CD14-positive monocyte (primary cell): ENCODE results near the gene TP53RK. TPM values are rescaled to one million over a fixed set of nuclear protein-coding genes. Genes with fewer than 3 reads are reported as not detected.

Source experiments
- DNase-seq, 3 donors: peaks; one replicate each; pipeline ENCODE4 v3.0.0-alpha.2; 2011 to 2022
- H2AFZ ChIP-seq: 2 replicates; pipeline ENCODE4 v1.6.0; 2012; ENCODE audit warnings: mild to moderate bottlenecking, low read depth, low read length, inconsistent platforms; ENCODE audit not compliant: insufficient read depth, poor library complexity, severe bottlenecking
- H3K27ac ChIP-seq, 2 donors: 1 replicate in 1 of 2; 2 replicates in 1 of 2; pipeline ENCODE4 v1.5.1; 2012 to 2013; ENCODE audit warnings: low read length in 2 of 2, control low read depth in 1 of 2, inconsistent platforms in 1 of 2, low read depth in 1 of 2, mild to moderate bottlenecking in 1 of 2
- H3K27me3 ChIP-seq, 2 donors: one replicate each; pipeline versions ENCODE4 v1.6.0 to v1.6.1; 2011 to 2013; ENCODE audit warnings: low read length in 2 of 2; ENCODE audit not compliant: control insufficient read depth in 2 of 2, insufficient read depth in 2 of 2
- H3K36me3 ChIP-seq, 2 donors: replicated peaks in 1 of 2; 1 replicate in 1 of 2; 2 replicates in 1 of 2; pipeline versions ENCODE4 v1.5.1 to v1.6.1; 2012 to 2013; ENCODE audit warnings: low read length in 2 of 2, control low read depth in 1 of 2, inconsistent platforms in 1 of 2, mild to moderate bottlenecking in 1 of 2; ENCODE audit not compliant: insufficient read depth in 2 of 2, control insufficient read depth in 1 of 2
- H3K4me1 ChIP-seq, 2 donors: 1 replicate in 1 of 2; 2 replicates in 1 of 2; pipeline versions ENCODE4 v1.5.1 to v1.6.1; 2012 to 2013; ENCODE audit warnings: low read length in 2 of 2, control low read depth in 1 of 2, inconsistent platforms in 1 of 2, mild to moderate bottlenecking in 1 of 2, moderate library complexity in 1 of 2; ENCODE audit not compliant: insufficient read depth in 2 of 2, control insufficient read depth in 1 of 2
- H3K4me2 ChIP-seq: replicated peaks from 2 replicates; pipeline ENCODE3; 2012; ENCODE audit warnings: low read length, moderate library complexity, mild to moderate bottlenecking; ENCODE audit not compliant: poor library complexity, severe bottlenecking; ENCODE audit errors: extremely low read depth
- H3K4me3 ChIP-seq, 3 experiments: fragments of 200-600 bp in 1 of 3; sonication (generic) in 1 of 3; replicated peaks in 1 of 3; 1 replicate in 2 of 3; 2 replicates in 1 of 3; pipeline ENCODE4 v1.5.1; 2011 to 2013; ENCODE audit warnings: low read length in 3 of 3, mild to moderate bottlenecking in 3 of 3, control low read depth in 2 of 3, low read depth in 2 of 3, inconsistent platforms in 1 of 3, moderate library complexity in 1 of 3
- H3K79me2 ChIP-seq: 2 replicates; pipeline ENCODE4 v1.6.0; 2012; ENCODE audit warnings: mild to moderate bottlenecking, control low read depth, inconsistent platforms, low read length, moderate library complexity; ENCODE audit not compliant: insufficient read depth
- H3K9ac ChIP-seq: 2 replicates; pipeline ENCODE4 v1.6.0; 2017; ENCODE audit warnings: low read length, mild to moderate bottlenecking; ENCODE audit not compliant: insufficient read depth, poor library complexity, severe bottlenecking
- H3K9me3 ChIP-seq, 2 donors: replicated peaks in 1 of 2; 1 replicate in 1 of 2; 2 replicates in 1 of 2; pipeline versions ENCODE4 v1.5.1 to v1.6.1; 2012 to 2013; ENCODE audit warnings: low read length in 2 of 2, control low read depth in 1 of 2; ENCODE audit not compliant: control insufficient read depth in 1 of 2, insufficient read depth in 1 of 2
- H4K20me1 ChIP-seq: 2 replicates; pipeline ENCODE4 v1.6.0; 2012; ENCODE audit warnings: mild to moderate bottlenecking, low read length, control low read depth, moderate library complexity; ENCODE audit not compliant: insufficient read depth
- H3K27ac Mint-ChIP-seq, 7 donors: one replicate each; pipeline ENCODE4 v1.8.0; 2020; ENCODE audit warnings: mild to moderate bottlenecking in 7 of 7, mixed read lengths in 7 of 7, moderate library complexity in 6 of 7, inconsistent platforms in 2 of 7
- H3K27me3 Mint-ChIP-seq, 3 donors: one replicate each; pipeline ENCODE4 v1.8.0; 2021 to 2022; ENCODE audit warnings: low read depth in 3 of 3, mild to moderate bottlenecking in 3 of 3, mixed read lengths in 3 of 3, moderate library complexity in 3 of 3, inconsistent platforms in 1 of 3
- H3K36me3 Mint-ChIP-seq, 2 donors: one replicate each; pipeline ENCODE4 v1.8.0; 2020; ENCODE audit warnings: mixed read lengths in 2 of 2, inconsistent platforms in 1 of 2, mild to moderate bottlenecking in 1 of 2
- H3K4me1 Mint-ChIP-seq: one replicate; pipeline ENCODE4 v1.8.0; 2020; ENCODE audit warnings: mild to moderate bottlenecking, mixed read lengths
- H3K4me3 Mint-ChIP-seq, 2 donors: one replicate each; pipeline ENCODE4 v1.8.0; 2020; ENCODE audit warnings: mild to moderate bottlenecking in 2 of 2, mixed read lengths in 2 of 2, moderate library complexity in 1 of 2
- H3K9me3 Mint-ChIP-seq, 7 donors: one replicate each; pipeline ENCODE4 v1.8.0; 2020 to 2022; ENCODE audit warnings: mixed read lengths in 7 of 7, mild to moderate bottlenecking in 6 of 7, moderate library complexity in 6 of 7, inconsistent platforms in 2 of 7
- CTCF ChIP-seq: fragments of 200-600 bp; IDR thresholded peaks from one replicate; pipeline ENCODE4 v1.8.0; 2022; ENCODE audit warnings: antibody characterized with exemption, mild to moderate bottlenecking
- WGBS: methylation state at CpG from one replicate; pipeline ENCODE4 v1.1.5; 2013; ENCODE audit warnings: missing lambda C conversion rate; ENCODE audit not compliant: insufficient coverage; 5-methylcytosine and 5-hydroxymethylcytosine counted together
- intact Hi-C, 2 donors: fragments of 100-400 bp; cut with micrococcal nuclease; formaldehyde crosslinking; loops; one replicate each; pipeline versions ENCODE4 v1.15.0 to v1.15.1; 2023
- polyA plus RNA-seq, 3 donors: library from polyadenylated mRNA; depleted of rRNA in 1 of 3; unstranded in 2 of 3; stranded (reverse) in 1 of 3; fragments of 300-500 nt in 2 of 3; fragments of >200 nt in 1 of 3; fragmentation: Illumina TruSeq in 2 of 3; gene quantifications; 1 replicate in 2 of 3; 2 replicates in 1 of 3; pipeline ENCODE4 v1.2.3, GENCODE V29; 2012 to 2021

TP53RK gene
- polyA plus RNA-seq, 3 donors = 1.4 to 10.9 (median 9.5) TPM

DNA sequence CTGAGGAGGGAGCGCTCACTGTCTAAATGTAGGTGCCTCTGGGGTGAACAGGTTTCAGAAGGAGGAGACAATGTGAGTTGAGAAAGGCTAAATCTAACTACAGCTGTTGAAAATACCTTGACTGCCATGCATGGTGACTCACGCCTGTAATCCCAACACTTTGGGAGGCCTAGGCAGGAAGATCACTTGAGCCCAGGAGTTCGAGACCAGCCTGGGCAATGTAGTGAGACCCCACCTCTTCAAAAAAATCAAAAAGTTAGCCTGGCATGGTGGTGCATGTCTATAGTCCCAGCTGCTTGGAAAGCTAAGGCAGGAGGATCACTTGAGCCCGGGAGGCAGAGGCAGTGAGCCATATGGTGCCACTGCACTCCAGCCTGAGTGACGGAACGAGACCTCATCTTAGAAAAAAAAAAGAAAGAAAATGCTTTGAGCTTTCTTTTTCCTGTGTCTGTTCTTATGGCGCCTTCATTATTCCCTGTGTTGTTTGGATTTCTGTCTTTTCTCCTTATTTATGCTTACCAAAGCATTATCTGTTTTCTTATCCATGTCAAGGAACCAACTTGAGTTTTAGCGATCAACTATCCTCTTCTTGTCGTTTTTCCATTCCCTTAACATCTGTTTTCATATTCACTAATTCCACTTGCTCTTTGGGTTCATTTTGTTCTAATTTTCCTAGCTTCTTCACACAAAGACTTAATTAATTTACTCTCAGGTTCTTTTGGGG is 28.7 kb upstream of the TP53RK start:
- Histone ChIP-seq H3K4me2 (no peak overlapping the region), H3K9me3 (peaks cover 0 to 13% of the 10 kb centered on the region in 2 donors), H3K9ac (no peak overlapping the region), H4K20me1 (no peaks in the 10 kb centered on the region), H3K27me3 (no peaks in the 10 kb centered on the region), H3K36me3 (no peaks in the 10 kb centered on the region), H2AFZ (no peak overlapping the region), H3K27ac (no peak overlapping the region), H3K4me3 (no peak overlapping the region), H3K79me2 (no peaks in the 10 kb centered on the region), H3K4me1 (no peaks in the 10 kb centered on the region)
- Mint-ChIP-seq H3K27ac (no peak overlapping the region), H3K4me1 (no peaks in the 10 kb centered on the region), H3K36me3 (no peaks in the 10 kb centered on the region), H3K27me3 (peaks cover 2 to 6% (median 4%) of the 10 kb centered on the region in 3 donors), H3K4me3 (no peak overlapping the region), H3K9me3 (peaks cover 0 to 13% (median 3%) of the 10 kb centered on the region in 7 donors)
- DNase-seq = no peak
- intact Hi-C loops = no loop called here
- WGBS = 82% methylated on average over 5 of the region's 9 CpGs
- TF ChIP-seq CTCF = no peak

- H4K20me1 ChIP-seq = no peaks in the 10 kb centered on the region
- no peak overlapping the region for H3K9ac ChIP-seq
- Mint-ChIP-seq H3K27me3 (peaks cover 8 to 17% (median 9%) of the 10 kb centered on the region in 3 donors), H3K9me3 (peaks cover 0 to 7% (median 3%) of the 10 kb centered on the region in 7 donors), H3K27ac (no peak overlapping the region), H3K4me3 (no peak overlapping the region), H3K4me1 (peaks cover 2% of the 10 kb centered on the region), H3K36me3 (no peaks in the 10 kb centered on the region)
- H3K4me2 ChIP-seq = no peak overlapping the region
- no peaks in the 10 kb centered on the region for H3K79me2 ChIP-seq
- DNase-seq = no peak
- 70% methylated on average over 3 of the region's 4 CpGs for WGBS
- no peak overlapping the region for H3K27ac ChIP-seq
- intact Hi-C loops = no loop called here
- H3K36me3 ChIP-seq = no peaks in the 10 kb centered on the region
- H3K4me1 ChIP-seq = no peaks in the 10 kb centered on the region
- peaks cover 0 to 2% of the 10 kb centered on the region in 2 donors for H3K27me3 ChIP-seq
- TF ChIP-seq CTCF = no peak
- H2AFZ ChIP-seq = no peak overlapping the region
- H3K4me3 ChIP-seq = no peak overlapping the region
- peaks cover 0 to 5% of the 10 kb centered on the region in 2 donors for H3K9me3 ChIP-seq
Observed at GRCh38 chr20:46715292-46715756, 26.1 kb upstream of the TP53RK start.
